Upper lobe of right lung (tissue), 1 donor: ENCODE data around the gene STK32B. TPM values are rescaled to one million over a fixed set of nuclear protein-coding genes. Genes with fewer than 3 reads are reported as not detected.

Experiments
- ATAC-seq: fragments of 200-7000 bp; cut with Tn5 transposase; one replicate; pipeline ENCODE4 v1.9.1; 2020; ENCODE audit warnings: mild to moderate bottlenecking, moderate library complexity
- DNase-seq: peaks from one replicate; pipeline ENCODE4 v3.0.0-alpha.2; 2020
- H3K27ac ChIP-seq: fragments of 200-600 bp; one replicate; pipeline ENCODE4 v1.8.0; 2022
- H3K27me3 ChIP-seq: fragments of 200-600 bp; one replicate; pipeline ENCODE4 v1.8.0; 2022; ENCODE audit warnings: mild to moderate bottlenecking
- H3K36me3 ChIP-seq: fragments of 200-600 bp; one replicate; pipeline ENCODE4 v1.8.0; 2022
- H3K4me1 ChIP-seq: fragments of 200-600 bp; one replicate; pipeline ENCODE4 v1.8.0; 2022
- H3K4me3 ChIP-seq: fragments of 200-600 bp; one replicate; pipeline ENCODE4 v1.8.0; 2022; ENCODE audit warnings: mild to moderate bottlenecking
- H3K9me3 ChIP-seq: fragments of 200-600 bp; one replicate; pipeline ENCODE4 v1.8.0; 2022
- CTCF ChIP-seq: fragments of 200-600 bp; IDR thresholded peaks from one replicate; pipeline ENCODE4 v1.8.0; 2022; ENCODE audit warnings: antibody characterized with exemption
- intact Hi-C: fragments of 100-400 bp; cut with DNase I; formaldehyde crosslinking; loops from one replicate; pipeline ENCODE4 v1.11.0; 2022
- total RNA-seq: library from RNA; stranded (reverse); fragmentation: NEBNext Ultra II Directional; extraction: Animal tissue kit (Norgen Biotek cat#: 25700); gene quantifications from one replicate; pipeline ENCODE4 v1.2.1, GENCODE V29; 2021
- donor health status: DM: no; HTN: yes; CAD: no; lungs with severe emphysema.

Gene STK32B
- total RNA-seq, 1 donor from 2014 or later, result 2.8 TPM

GRCh38 chr4:5469151-5469775 is 418.0 kb downstream of the STK32B start:
- Histone ChIP-seq H3K4me1 (no peaks in the 10 kb centered on the region), H3K36me3 (no peaks in the 10 kb centered on the region), H3K27me3 (no peaks in the 10 kb centered on the region), H3K4me3 (no peak overlapping the region), H3K27ac (no peak overlapping the region), H3K9me3 (no peaks in the 10 kb centered on the region)
- TF ChIP-seq CTCF, result no peak
- intact Hi-C loops, result no loop called here
- no peak for ATAC-seq
- no peak for DNase-seq

- no peaks in the 10 kb centered on the region for H3K36me3 ChIP-seq
- intact Hi-C loops, result no loop called here
- peak; percentile 21 for DNase-seq
- no peak for TF ChIP-seq CTCF
- ATAC-seq, result no peak
- no peaks in the 10 kb centered on the region for H3K4me1 ChIP-seq
- no peak overlapping the region for H3K4me3 ChIP-seq
- H3K27ac ChIP-seq, result no peak overlapping the region
- H3K9me3 ChIP-seq, result no peaks in the 10 kb centered on the region
- no peaks in the 10 kb centered on the region for H3K27me3 ChIP-seq
These were observed 418.6 kb downstream of the STK32B start for GRCh38 chr4:5469861-5470260.

GRCh38 chr4:5470318-5471198 is 419.3 kb downstream of the STK32B start:
- H3K27me3 ChIP-seq, result no peaks in the 10 kb centered on the region
- ATAC-seq (no peak), DNase-seq (peak; percentile 34)
- H3K27ac ChIP-seq, result no peak overlapping the region
- intact Hi-C loops, result no loop called here
- TF ChIP-seq CTCF, result no peak
- H3K36me3 ChIP-seq, result no peaks in the 10 kb centered on the region
- no peak overlapping the region for H3K4me3 ChIP-seq
- no peaks in the 10 kb centered on the region for H3K9me3 ChIP-seq
- H3K4me1 ChIP-seq, result no peaks in the 10 kb centered on the region

- H3K27ac ChIP-seq, result no peak overlapping the region
- TF ChIP-seq CTCF, result no peak
- DNase-seq, result peak; percentile 29
- H3K4me1 ChIP-seq, result no peaks in the 10 kb centered on the region
- H3K36me3 ChIP-seq, result no peaks in the 10 kb centered on the region
- no peak for ATAC-seq
- intact Hi-C loops, result no loop called here
- H3K4me3 ChIP-seq, result no peak overlapping the region
- H3K9me3 ChIP-seq, result no peaks in the 10 kb centered on the region
- H3K27me3 ChIP-seq, result no peaks in the 10 kb centered on the region
These were observed 419.9 kb downstream of the STK32B start for GRCh38 chr4:5471206-5471605.

GRCh38 chr4:5471691-5472090 is 420.4 kb downstream of the STK32B start:
- H3K9me3 ChIP-seq, result no peaks in the 10 kb centered on the region
- DNase-seq (no peak), ATAC-seq (no peak)
- H3K4me1 ChIP-seq, result no peaks in the 10 kb centered on the region
- no peak overlapping the region for H3K4me3 ChIP-seq
- no peaks in the 10 kb centered on the region for H3K27me3 ChIP-seq
- H3K36me3 ChIP-seq, result no peaks in the 10 kb centered on the region
- H3K27ac ChIP-seq, result no peak overlapping the region
- intact Hi-C loops, result no loop called here
- TF ChIP-seq CTCF, result no peak
